ENCODE data around the gene SSR2.
A peak's percentile ranks its signal among the peaks of the same experiment; 100 is the strongest.
"Not testable (repeated sequence)": the region's sequence is repeated elsewhere in the genome, so short reads cannot be mapped to it uniquely, and the experiment has no call there.

Gene SSR2

GRCh38 chr1:156045076-156045475 lies 24.3 kb upstream of the SSR2 start:
- no peak for DNase-seq

- no peak for DNase-seq
These were observed 22.1 kb upstream of the SSR2 start for GRCh38 chr1:156042828-156043227.

DNA sequence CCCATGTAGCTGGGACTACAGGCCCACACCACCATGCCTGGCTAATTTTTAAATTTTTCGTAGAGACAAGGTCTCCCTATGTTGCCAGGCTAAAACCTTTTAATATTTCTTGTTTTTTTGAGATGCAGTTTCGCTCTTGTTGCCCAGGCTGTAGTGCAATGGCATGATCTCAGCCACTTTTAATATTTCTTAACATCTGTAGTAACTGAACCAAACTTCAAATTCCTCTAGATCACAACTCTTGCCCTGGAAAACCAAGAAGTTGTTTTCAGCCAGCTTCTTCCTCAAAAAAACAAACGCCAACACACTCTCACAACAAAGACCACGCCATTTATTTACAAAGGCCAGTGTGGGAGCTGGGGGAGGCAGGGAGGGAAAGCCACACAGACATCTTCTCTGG lies 14.2 kb upstream of the SSR2 start:
- not testable (repeated sequence) for DNase-seq

DNA sequence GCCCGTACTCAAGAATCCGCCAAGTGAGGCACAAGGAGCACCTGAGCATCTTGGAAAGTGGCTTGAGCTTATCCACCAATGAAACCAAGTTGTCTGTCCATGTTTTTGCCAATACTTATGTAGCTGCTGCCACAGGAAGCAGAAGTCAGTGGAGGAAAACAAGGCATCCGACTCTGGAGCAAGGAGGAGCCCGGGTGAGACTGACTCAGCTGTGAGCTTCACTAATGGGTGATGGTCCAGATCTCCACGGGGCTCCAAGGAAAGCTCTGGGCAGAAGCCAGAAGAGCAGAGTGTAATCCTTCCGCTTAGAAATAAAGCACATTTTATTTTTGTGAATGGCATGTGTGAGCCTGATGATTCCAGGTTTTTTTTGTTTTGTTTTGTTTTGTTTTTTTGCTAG lies 12.3 kb upstream of the SSR2 start:
- DNase-seq = no peak

DNA sequence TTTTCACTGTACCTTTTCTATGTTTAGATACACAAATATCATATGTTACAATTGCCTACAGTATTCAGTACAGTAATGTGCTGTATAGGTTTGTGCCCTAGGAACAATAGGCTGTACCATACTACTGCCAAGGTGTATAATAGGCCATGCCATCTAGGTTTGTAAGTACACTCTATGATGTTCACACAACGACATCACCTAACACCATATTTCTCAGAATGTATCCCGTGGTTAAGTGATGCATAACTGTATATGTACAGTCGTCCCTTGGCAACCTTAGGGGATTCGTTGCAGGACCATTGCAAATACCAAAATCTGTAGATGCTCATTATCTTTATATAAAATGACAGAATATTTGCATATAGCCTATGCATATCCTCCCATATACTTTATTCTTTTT lies 5.8 kb upstream of the SSR2 start:
- no peak for DNase-seq

DNA sequence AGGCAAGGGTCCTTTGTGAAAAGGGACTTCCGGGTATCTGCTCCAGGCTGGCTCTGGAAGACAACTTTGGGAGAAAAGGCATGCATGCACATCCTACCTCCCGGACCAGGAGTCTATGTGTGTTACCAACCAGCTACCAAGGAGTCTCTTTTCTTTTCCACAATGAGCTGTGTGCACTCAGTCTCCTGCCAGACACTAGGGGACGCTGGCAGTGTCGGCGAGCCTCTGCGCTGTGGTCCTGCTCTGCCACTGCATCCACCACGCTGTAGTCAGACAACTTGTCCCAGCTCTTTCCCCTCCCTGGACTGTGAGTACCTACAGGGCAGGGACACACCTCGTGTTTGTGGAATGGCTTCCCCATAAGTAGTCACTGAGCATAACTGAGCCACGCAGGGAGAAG lies 5.1 kb upstream of the SSR2 start:
- DNase-seq = peak; percentile 31

GRCh38 chr1:156024801-156025200 lies 4.0 kb upstream of the SSR2 start:
- no peak for DNase-seq

DNA sequence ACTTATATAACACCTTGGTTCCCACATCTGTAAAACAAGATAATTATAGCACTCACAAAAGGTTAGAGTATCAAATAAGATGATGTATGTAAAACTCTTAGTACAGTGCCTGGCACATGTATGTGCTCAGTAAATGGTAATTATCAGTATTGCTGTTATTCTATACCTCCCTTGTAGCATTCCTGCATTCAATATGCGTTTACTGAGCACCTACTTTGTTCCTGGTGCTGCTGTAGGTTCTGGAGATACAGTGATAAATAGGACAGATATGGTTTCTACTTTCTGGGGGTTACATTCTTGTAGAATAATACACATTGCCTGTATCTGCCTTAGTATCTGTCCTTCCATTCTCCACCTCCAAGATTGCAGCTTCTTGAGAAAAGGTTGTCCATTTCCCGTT lies 1.2 kb upstream of the SSR2 start:
- no peak for DNase-seq

DNA sequence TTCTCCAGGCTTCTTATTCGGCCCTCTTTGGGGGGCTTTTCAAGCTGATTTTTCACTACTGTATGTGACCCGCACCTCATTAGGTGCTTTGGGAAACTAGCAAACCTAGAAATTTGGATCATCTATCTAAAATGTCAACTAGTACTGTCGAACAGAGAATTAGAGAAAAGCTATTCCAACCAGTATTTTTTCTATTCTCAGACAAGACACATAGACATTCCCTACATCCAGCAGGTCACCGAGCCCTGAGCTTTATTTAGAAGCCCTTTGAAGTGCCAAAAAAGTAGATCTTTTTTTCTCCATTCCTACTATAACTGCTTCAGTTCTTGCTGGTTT lies 310 bp upstream of the SSR2 start:
- DNase-seq = no peak

DNA sequence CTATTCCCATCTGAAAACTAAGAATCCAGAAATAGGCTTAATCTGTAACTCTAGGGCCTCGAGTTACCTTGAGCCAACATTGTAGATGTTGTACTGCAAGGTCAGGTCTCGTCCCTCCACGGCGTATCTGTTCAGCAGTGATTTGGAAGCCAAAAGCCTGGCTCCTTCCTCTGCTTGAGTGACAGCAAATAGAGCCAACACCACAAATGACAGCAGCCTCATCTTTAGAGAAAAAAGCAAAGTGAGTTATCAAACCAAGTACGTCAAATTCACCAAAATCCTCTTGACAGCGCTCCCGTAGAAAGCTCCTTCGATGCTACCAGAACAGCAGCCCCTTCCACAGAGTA lies 832 bp downstream of the SSR2 start:
- DNase-seq = no peak

DNA sequence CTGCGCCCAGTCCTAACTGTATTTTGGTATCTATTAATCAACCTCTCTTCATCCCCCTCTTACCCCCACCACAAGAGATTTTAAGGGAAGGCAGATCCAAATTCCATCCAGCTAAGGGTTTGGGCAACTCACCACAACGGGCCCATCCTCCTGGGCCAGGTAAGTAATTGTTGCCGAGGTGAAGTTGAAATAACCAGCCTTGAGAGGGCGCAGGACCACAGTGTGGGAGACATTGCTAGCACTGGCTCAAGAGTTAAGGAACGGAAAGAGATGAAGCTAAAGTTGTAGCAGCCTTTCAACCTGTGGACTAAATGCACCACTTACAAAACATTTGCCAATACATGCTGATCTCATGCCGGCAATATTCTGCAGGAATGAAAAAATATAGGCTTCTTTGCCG lies 5.9 kb downstream of the SSR2 start:
- DNase-seq = no peak

DNA sequence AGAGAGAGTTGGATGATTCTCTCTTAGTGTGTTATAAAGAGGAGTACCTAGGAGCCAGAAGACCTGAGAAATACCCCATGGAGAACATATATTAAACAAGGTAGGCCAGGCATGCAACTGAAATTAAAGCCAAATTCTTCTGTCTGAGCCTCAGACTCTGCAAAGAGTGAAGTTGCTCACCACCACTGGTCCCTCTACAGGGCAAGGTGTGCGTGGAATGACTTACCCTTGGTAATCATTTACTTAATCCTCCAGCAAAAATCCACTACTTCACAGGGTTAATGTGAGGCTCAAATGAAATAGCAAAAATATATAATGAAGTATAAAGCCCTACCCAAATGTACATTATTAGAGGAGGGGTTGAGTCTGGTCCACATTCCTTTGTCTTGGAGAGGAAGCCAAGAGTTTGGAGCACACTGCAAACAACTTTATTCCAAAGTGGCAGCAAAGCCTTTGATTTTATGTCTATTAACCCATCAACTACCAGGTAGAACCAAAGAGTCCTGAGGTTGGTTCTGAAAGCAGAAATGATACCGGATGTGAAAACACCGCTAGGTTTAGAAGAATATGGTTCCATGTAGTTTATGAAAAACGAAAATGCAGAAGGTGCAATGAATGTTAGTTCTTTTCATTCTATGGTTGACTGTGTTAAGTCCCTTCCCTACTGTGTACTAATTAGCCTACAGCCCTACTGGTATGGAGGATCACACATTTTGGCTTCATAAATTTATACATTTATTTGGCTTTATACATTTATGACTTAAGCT lies 8.5 kb downstream of the SSR2 start:
- peak; percentile 25 for DNase-seq

- DNase-seq = no peak
These were observed 11.3 kb downstream of the SSR2 start for GRCh38 chr1:156009404-156009803.

GRCh38 chr1:156006666-156007376 lies 13.9 kb downstream of the SSR2 start:
- no peak for DNase-seq

DNA sequence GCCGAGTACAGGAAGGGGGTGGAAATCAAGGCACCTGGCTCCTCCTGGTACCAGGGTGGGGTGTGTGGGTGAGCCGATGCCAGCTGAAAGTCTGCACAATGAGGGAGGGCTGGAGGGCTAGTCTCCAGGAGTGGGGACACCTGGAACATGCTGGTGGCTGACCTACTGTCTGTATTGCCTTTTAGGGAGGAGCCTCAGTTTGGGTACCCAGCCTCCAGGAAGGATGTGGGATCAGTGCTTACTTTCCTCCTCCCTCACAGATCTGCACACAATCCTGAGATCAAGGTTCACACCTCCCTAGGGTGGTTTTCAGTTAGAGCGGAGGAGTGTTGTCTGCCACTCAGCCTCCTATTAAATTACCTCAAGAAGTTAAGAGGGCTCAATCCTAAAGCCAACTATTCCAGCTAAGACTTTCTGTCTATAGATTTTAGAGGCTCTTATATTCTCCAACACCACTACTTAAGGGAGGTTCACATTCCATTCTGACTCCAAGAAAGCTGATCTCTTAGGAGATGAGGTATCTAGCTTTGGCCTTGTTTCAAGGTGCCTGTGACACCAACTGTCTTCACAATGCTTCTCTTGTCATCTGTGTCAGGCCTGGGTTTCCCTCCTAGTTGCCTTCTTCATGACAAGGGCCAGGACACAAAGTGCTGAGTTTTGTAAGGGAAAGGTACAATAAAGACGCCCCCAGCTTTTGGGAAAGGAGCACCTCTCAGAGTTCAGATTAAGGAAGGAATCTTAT lies 15.7 kb downstream of the SSR2 start:
- DNase-seq = no peak

DNA sequence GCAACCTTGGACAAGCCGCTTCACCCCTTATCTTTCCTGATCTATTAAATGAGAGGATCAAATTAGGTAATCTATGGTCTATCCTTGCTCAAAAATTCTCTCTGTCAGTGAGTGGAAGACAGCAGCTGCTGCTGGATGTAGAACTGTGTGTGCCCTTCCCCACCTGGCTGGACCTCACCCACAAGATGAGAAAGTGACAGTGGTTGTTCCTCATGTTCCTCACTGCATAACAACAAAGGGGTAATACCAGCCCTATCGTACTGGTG lies 16.9 kb downstream of the SSR2 start:
- no peak for DNase-seq

GRCh38 chr1:156002188-156002911 lies 18.4 kb downstream of the SSR2 start:
- DNase-seq = no peak

GRCh38 chr1:156001662-156002171 lies 19.0 kb downstream of the SSR2 start:
- DNase-seq = peak; percentile 50

- DNase-seq = no peak
These were observed 19.6 kb downstream of the SSR2 start for GRCh38 chr1:156001021-156001661.

DNA sequence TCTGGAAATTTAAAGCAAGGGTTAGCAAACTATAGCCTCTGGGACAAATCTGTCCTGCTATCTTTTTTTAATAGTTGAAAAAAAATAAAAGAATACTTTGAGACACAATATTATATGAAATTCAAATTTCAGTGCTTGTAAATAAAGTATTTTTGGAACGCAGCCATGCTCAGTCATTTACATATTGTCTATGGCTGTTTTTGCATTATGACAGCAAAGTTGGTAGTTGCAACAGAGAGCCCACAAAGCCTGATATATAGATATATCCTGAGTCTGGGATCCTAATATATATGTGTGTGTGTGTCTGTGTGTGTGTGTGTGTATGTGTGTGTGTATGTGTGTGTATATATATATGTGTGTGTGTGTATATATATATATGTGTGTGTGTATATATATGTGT lies 20.8 kb downstream of the SSR2 start:
- DNase-seq = no peak

DNA sequence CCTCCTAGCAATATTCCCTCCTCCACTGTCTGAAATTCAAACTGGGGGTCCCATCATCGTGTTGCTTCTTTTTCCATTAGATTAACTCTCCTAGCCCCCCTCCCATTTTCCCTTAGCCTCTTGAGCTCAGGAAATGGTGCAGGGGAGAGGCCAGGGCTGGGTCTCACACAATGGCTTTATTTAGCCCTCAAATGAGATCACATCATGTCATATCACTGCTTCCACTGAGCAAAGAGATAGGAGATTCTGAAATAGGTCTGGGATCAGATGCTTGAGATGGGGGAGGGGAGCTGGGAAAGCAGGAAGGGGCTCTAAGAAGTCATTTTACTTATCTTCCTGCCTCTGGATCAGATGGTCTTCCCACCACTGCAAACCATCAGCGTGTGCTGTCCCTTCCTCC lies 24.6 kb downstream of the SSR2 start:
- no peak for DNase-seq

GRCh38 chr1:155993595-155993994 lies 27.2 kb downstream of the SSR2 start:
- DNase-seq = no peak

All from MV-4-11 (cell line).